Activated T-helper 9 cell treated with anti-CD3 and anti-CD28 coated beads, Interleukin-2, amount 50 U/mL, for 16 hours (primary cell): ENCODE measurements around the gene TMEM9.

Experiments
- DNase-seq: peaks from one replicate; pipeline ENCODE4 v3.0.0-alpha.2; 2020; ENCODE audit warnings: low read depth

The TMEM9 gene

DNA sequence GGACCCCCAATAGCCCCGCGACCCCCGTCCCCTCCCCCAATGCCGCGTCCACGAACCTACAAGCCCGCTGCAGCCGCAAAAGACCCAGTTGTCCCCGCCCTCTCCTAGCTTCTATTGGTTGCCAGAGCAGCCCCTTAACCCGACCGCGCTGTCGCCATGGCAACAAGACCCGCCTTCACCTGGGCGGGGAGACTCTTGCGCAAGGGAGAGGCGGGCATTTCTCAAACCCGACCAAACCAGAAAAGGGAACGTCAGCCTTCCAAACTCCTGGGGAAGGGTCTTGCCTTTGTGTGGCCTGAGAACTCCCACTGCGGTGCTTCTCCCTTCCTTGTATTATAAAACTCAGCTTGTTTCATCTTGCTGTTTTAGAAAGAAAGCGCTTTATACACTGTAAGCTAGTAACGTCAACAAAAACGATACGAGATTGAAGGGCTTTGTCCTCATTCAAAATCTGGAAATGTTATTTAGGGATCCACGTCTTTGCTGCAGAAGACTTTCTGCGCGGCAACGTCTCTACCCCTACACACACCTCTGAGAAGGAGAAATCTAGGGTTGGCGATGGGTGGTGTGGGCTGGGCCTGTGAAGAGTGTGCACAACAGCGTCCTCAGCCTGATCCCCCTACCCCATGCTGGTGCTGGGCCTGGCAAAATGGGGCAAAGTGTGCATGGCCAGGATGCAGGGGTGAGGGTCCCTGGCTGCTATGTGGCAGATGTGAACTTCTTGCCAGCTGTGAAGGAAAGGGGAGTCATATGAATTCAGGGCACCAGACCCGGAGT, at the start of gene TMEM9:
TSS of gene TMEM9 (minus strand) at position 86 of the 777 bp plus-strand sequence. CDS start 551 bp downstream, outside the sequence.
- peak; percentile 96 for DNase-seq

DNA sequence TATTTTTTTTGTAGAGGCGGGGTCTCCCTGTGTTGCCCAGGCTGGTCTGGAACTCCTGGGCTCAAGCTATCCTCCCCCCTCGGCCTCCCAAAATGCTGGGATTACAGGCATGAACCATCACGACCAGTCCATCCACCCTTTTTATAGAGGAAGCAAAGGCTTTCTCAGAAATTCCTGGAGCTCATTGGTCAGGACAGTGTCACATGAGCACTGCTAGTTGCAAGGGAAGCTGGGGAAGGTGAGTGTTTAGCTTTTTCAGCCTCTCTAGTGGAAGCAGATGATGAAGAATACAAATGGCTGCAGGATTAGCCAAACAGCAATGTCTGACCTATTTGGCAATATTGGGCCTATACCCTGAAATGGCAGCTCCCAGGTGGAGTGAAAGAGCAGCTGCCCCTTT, 44.3 kb upstream of the TMEM9 start:
- no peak for DNase-seq

DNA sequence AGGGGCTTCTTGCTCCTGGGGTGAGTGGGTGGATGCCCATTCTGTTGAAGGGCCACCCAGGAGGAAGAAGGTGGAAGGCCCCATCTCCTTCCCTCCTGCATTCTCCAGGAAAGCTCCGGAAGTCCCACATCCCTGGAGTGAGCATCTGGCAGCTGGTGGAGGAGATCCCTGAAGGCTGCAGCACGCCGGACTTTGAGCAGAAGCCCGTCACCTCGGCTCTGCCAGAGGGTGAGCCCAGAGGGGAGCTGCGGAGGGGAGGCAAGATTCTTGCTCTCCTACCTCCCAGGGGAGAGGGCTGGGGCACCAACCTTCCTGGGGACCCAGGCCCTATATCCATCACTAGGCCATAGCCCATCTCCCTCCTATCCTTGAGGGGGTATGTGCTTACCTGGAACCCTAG, 39.8 kb upstream of the TMEM9 start:
- no peak for DNase-seq

DNA sequence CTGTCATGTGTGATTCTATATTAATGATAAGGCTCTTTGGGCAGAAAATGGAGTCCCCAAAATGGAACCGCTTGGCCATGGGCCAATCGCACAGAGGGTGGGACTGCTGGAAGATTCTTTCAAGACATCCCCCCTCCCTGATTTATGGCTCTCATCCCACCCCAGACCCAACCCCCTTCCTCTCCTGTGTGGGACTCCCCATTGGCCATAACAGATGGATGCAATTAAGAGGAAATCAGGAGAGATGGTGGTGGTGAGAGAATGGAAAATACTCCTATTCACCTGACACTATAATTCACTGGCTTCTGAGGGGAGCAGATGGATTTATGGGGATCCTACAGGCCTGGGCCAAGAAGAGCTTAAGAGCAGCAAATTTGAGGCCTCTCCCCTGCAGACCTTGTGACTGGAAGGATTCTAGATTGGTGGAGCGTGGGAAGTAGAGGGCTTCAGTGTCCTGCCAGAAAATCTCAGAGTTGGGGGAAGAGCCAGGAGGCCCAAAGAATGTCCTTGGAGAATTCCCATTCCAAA, 38.1 kb upstream of the TMEM9 start:
- DNase-seq = no peak

DNA sequence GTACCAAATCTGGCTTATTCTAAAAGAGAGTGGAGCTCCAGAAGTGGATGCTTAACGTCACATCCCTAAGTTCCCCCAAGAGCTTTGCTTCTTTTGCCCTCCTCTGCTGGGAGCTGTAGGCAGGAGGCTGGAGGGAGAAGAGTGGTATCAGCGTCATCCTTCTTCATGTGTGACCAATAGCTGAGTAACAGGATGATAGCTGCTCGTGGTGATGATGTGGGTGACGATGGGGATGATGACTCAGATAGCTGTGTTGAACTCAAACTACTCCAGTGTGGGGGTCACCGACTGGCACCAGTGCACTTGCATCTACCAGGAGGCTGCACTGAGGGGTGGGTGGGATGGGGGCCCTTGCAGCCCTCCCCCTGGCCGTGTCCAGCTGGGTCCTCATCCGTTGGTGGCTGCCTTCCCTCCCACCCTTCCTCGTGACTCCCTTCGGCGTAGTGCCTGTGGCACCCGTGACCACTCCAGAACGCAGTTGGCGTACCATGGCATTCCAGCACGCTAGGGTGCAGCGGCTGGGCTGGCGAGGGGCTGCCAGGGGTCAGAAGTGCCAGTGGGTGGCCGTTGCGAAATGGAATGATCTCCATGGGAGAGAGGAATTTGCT, 37.5 kb upstream of the TMEM9 start:
- no peak for DNase-seq

DNA sequence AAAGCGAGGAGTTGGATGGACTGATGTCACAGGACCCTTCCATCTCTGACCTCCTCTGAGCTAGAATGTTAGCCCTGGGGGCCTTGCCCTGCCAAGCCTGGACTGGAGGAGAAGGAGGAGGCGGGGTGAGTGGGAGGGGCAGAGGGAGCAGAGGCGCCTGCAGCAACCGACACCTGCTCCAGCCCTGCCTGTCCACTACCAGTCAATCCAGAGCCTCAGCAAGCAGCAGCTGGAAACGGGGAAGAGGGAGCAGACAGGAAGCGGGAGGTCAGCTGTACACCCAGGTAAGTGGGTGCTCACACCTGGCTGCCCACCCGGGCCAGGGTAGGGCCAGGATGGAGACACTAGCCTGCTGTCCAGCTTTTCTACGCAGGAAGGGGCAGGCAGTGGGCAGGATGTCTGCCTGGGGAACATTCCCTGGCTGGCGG, 36.4 kb upstream of the TMEM9 start, which contains the start of gene IGFN1:
TSS of gene IGFN1 (plus strand) at position 201 of the 428 bp plus-strand sequence. CDS start 2,470 bp downstream, outside the sequence.
- no peak for DNase-seq

DNA sequence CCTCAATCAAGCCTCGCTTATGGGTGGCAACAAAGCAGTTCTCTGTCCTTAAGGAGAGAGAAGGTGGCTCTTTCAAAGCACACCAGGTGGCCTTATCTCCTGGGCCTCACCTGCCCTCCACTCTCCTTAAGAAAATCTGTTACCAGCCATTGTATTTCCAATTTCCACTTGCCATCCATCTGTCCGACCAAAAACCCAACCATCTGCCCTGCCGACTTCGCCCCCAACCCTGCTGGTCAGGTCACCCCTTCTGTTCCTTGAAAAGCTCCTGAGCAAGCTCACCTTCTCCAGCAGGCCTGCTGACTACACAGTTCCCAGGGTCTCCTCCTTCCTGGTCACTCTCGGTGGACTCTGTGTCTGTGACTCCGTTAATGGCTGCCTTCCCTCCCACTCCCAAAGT, 35.7 kb upstream of the TMEM9 start:
- DNase-seq = no peak

DNA sequence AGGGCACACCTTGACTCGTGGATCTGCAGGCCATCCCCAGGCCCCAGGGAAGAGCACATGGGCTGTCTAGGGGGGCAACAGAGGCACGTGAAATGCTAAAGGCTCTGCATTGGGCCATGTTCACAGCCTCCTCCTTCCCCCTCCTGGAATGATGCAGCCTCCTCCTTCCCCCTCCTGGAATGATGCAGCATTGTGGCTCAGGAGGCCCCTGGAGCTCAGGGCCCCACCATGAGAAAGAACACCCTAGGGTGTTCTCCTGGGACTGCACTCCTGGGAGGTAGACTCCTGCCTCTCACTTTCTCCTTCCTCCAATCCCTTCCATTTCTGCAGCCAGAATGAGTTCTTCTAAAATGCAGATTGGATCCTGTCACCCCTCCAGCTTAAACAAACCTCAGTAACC, 34.8 kb upstream of the TMEM9 start:
- DNase-seq = no peak

DNA sequence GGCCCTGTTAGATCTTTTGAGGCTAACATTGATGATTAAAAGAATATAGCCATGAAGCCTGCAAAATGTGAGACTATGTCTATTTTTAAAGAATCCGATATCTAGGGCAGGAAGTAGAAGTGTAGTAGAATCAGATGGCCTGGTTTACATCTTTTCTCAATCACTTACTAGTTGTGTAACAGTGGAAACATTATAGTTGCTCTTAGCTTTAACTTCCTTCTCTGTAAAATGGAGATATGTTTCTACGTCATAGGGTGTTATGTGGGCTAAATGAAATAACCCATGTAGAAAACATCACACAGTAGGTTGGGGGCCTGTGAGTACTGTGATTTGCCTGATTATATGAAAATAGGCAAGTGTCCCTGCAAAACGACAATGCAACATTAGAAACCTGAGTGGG, 31.9 kb upstream of the TMEM9 start:
- no peak for DNase-seq

DNA sequence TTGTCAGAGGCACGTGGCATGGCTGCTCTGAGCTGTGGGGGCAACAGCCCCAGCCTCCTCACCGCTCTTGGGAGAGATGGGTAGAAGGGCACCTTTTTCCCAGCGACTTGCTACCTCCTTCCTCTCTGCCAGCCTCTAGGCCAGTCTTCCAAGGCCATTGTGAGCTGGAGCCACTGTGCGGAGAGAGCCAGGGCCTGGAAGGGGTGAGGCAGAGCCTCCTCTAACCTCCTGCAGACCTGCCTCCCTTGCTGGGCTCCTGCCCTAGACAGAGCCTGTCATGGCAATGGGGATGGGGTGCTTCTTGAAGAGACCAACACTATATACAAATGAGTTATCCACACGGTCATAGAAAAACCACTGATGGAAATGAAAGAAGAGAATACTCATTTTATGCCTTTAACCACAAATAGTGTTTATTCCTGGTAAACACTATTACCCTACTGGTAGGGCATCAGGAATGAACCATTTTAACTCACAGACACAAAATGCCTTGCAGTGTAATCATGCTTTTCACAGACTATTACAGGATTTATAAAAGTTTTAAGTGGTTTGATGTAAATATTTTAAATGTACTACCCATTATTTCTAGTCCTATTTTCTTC, 31.4 kb upstream of the TMEM9 start:
- no peak for DNase-seq

DNA sequence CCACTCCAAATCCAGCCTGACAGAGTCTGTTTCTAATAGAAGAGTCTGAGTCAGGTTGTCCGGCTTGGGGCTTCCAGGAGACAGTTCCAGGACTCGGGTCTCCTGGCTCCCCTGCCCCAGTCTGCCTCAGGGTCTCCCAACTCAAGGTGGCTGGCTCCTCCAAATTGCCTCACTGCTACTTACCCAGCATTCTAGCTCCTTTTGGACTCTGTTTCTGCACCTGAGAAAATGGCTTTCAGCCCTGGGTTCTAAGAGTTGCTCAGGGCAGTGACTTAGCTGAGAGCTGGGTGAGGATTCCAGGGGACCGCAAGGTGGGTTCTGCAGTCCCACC, 30.8 kb upstream of the TMEM9 start:
- DNase-seq = no peak

DNA sequence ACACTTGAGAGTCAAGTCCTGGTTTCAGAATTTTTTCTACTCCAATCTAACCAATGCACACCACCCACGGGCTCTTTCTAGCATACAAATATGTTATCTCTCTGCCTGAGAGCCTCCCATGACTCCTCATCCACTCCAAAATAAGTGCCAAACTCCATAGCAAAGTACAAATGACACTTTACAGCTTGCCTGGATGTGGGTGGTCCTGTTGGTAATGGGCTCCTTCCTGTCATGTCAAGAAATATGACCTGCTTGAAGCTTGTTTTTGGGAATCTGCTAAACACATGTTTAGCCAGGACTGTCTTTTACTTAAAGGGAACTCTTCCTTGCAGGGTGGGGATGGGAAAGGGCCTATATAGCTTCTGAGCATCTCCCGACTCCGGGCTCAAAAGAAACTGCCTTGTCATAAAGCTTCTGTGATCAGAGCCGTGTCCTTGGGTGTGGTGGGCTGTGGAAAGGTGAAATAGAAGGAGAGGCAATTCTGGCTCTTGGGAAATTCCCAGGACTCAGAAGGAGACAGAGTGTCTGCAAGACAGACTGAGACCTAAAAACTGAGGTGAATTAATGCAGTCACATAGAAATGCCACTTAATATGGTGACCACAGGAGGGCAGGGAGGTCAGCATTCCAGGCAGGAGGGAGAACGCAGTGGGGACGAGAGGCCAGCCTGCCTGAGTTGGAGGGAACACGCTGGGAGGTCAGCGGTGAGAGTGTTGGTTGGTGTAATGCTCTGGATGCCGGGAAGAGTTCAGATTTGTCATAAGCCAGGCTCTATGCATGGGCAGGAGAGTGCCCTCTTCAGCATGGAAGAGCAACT, 30.2 kb upstream of the TMEM9 start:
- no peak for DNase-seq

DNA sequence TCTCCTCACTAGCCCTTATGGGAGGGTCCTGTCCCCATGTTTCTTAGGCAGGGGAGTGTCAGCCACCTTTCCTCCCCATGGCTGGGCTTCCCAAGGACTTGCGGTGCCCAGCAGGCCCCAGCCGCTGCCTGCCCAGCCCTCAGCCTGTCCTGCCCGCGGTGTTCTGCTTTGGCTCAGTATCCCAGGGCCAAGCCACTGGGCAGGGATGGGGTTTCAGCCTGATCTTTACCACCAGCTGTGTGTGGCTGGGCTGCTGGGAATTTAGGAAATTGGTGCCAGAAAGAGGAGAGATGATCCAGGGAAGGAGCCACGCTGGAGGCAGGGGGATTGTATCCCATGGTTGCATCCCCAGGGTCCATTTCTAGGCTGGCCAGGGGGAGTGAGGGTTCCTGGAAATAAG, 29.5 kb upstream of the TMEM9 start:
- no peak for DNase-seq

DNA sequence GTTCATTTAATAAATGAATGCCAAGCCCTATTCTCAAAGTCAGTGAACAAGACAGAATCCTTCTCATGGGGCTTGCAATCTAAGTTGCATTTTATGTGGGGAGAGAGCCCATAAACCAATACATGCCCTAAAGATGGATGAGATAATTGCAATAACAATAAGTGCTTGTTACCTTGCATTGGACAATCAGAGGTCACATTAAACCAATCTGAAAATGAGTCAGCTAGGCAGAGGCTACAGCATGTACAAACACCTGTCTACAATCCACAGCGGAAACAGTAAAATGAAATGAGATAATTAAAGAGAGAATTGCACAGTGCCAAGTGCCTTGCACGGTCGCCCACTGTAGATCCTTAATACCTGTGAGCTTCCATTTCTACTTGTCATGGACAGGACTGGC, 28.9 kb upstream of the TMEM9 start:
- DNase-seq = no peak

DNA sequence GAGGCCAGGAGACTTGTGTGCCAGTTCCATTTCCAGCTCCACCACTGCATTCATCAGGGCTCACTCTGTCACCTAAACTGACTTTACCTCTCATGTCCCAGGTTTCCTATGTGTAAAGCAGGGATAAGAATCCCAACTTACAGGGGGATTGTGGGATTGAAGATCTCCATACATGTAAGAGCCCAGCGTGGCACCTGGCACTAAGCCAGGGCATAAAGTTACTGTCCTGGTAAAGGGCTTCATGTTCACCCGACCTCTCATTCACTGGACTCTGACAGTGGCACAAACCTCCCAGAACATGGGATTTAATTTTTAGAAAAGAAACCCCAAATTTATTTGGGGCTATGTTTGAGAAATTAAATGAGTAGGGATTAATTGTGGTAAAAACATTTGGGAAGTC, 27.5 kb upstream of the TMEM9 start:
- DNase-seq = no peak

DNA sequence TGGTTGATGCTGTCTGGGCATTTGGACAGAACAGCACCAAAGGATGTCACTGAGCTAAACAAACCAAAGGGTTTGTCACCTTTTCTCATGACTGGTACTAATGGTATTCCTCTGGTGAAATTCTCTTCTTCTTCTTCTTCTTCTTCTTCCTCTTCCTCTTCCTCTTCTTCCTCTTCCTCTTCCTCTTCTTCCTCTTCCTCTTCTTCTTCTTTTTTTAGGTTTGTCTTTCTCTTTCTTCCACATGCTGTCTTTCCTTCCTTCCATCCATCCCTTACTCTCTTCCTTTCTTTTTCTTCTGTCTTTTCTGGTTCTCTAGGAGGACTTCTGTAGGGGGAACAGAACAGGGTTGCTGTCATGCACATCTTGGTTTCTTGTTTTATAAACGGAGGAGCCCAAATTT, 27.0 kb upstream of the TMEM9 start:
- no peak for DNase-seq

DNA sequence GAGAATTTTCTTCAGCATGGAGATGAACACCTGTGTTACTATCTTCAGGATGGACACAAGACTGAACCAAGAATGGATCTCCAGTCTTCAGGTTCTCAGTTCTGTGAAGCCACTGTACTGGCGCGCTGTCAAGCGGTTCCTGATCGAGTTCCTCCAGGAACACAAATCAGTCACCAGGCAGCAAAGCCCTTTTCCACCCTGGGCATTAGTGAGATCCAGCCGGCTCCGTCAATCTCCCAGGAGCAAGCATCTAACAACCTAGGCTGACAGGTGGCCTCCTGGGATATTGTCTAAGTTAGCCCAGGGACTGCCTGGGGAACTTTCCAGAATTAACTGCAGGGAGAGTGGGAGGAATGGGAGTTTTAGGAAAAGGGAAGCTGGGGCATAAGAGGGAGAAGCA, 26.6 kb upstream of the TMEM9 start:
- no peak for DNase-seq

DNA sequence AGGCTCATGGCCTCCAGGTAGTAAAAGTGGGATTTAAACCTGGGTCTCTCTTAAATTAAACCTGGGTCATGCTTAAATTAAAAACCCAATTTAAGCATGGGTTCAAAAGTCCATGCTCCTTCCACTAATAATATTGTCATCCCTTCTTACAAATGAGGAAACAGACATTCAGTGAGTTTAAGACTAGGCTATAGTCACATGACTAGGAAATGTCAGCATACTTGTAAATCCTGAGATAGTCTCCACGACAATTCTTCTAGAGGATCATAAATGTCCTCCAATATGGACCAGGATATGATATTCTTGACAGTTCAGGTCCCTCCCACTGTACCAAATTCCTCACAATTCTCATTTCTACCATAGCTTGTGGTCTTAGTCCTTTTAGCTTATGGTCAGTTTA, 25.9 kb upstream of the TMEM9 start:
- no peak for DNase-seq

DNA sequence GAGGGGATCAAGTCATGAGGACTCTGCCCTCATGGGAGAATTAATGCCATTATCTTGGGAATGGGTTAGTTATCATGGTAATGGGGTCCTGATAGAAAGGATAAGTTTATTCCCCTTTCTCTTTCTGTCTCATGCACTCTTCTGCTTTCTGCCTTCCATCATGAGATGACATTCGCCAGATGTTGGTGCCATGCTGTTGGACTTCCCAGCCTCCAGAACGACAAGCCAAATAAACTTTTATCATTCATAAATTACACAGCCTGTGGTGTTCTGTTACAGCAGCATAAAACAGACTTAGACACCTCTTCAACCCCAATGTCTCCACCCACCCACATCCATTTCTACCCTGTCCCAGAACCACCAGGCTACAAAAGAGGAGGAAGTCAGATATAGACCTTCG, 24.4 kb upstream of the TMEM9 start:
- DNase-seq = no peak

DNA sequence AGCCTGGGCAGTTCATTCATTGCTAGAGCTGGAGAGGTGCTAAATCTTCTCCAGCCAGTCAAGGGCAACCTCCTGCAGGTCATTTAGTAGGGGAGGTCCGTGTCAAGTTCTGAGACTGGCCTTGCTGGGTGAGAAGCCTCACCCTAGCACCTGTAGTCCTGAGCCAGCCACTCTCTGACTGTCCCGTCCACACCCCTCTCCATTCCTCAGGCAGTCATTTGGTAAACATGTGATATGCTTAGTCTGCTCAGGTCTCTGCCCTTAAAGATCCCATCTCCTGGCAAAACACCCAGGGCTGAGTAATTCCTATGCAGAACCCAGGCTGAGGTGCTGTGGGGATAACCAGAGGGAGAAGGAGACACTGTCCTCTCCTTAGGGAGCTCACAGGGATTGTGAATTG, 22.7 kb upstream of the TMEM9 start:
- DNase-seq = no peak

DNA sequence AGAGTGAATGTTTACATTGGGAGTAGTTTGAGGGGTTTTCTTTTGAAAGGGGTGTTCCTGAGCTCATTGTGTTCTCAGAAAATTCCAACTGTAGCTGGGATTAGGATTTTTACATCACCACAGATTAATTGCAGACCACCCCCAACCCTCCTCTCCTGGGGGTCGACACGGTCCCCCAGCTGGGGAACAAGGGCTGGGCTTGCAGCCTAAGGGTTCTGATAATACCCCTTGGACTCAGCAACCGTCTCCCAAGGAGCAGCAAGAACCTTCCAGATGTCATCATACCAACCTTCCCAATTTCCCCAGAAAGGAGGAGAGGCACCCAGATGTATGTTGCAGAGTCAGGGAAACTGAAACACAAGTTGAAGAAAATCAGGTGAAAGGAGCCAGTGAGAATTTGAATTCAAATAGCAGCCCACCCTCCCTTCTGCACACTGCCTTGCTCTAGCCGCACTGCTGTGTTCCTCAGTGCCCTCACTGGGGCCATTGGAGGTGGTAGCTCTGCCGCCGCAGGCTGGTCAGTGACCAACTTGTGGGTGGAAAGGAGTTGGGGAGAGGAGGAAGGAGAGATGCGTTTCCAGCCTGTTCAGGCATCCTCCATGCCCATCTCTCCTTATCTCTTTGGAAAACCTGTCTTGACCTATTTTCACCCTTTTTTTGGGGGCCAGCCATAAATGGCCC, 21.7 kb upstream of the TMEM9 start:
- DNase-seq = no peak

DNA sequence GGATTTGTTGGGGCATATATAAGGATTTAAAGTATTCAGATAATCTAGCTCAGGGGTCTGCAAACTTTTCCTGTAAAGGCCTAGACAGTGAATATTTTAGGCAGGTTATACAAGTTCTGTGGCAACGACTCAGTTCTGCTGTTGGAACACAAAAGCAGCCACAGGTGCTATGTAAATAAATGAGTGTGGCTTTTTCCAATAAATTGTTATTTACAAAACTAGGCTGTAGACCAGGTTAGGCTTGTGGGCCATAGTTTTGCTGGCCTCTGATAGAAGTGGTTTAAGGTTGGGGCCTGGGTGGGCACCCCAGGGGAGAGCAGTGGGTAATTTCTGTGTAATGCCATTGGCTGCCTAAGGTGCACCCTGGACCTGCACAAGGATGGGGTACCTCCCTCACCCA, 19.5 kb upstream of the TMEM9 start:
- DNase-seq = no peak
